ENCODE results near the gene CHCHD2. TPM values are rescaled to one million over a fixed set of nuclear protein-coding genes. Genes with fewer than 3 reads are reported as not detected.
"Not testable (repeated sequence)": the region's sequence is repeated elsewhere in the genome, so short reads cannot be mapped to it uniquely, and the experiment has no call there.

The CHCHD2 gene
- total and polyA plus RNA-seq, 4 experiments from 2014 or later, result 147 to 526 (median 330) TPM

GRCh38 chr7:56077681-56078080, 28.6 kb downstream of the CHCHD2 start:
- Histone ChIP-seq H3K36me3 (ENCODE audit: insufficient read depth, low read length) (peaks cover 14% of the 10 kb centered on the region), H3K27me3 (ENCODE audit: insufficient read depth, low read length) (no peaks in the 10 kb centered on the region), H3K27ac (ENCODE audit: low read depth, low read length) (no peak overlapping the region), H3K4me1 (ENCODE audit: insufficient read depth, low read length) (no peaks in the 10 kb centered on the region), H3K4me3 (ENCODE audit: low read length in 2 of 2) (no peak overlapping the region), H3K9me3 (ENCODE audit: control insufficient read depth in 1 of 2, low read length in 2 of 2) (no peaks in the 10 kb centered on the region)
- H3K36me3 Mint-ChIP-seq, result peaks cover 19 to 46% of the 10 kb centered on the region in 2 donors
- no peaks in the 10 kb centered on the region for H3K9me3 Mint-ChIP-seq
- peaks cover 3 to 6% (median 6%) of the 10 kb centered on the region in 4 donors for H3K4me1 Mint-ChIP-seq
- no peak for DNase-seq
- ChIA-PET CTCF (ENCODE audit: partially characterized antibody) (interaction anchor here (0.6 to 12.0 kb wide), 3 partner anchors 11 to 72 kb away, joined by 3 to 240 read pairs (median 4); partner anchors contain the start of gene SUMF2), POLR2A (ENCODE audit: partially characterized antibody) (interaction anchor here (1.7 kb wide), 1 partner anchor 13 kb away, joined by 5 read pairs; the partner anchor contains the start of gene SUMF2)
- H3K27ac Mint-ChIP-seq, result no peak overlapping the region
- H3K27me3 Mint-ChIP-seq, result no peaks in the 10 kb centered on the region
- intact Hi-C loops (cut with micrococcal nuclease), result no loop called here
- no peak overlapping the region for H3K4me3 Mint-ChIP-seq

GRCh38 chr7:56074371-56074791, 31.9 kb downstream of the CHCHD2 start:
- DNase-seq, result peak; percentile 50 to 71 (median 56)
- Histone ChIP-seq H3K4me1 (ENCODE audit: insufficient read depth, low read length) (no peaks in the 10 kb centered on the region), H3K27me3 (ENCODE audit: insufficient read depth, low read length) (no peaks in the 10 kb centered on the region), H3K9me3 (ENCODE audit: control insufficient read depth in 1 of 2, low read length in 2 of 2) (no peaks in the 10 kb centered on the region), H3K36me3 (ENCODE audit: insufficient read depth, low read length) (peaks cover 18% of the 10 kb centered on the region), H3K4me3 (ENCODE audit: low read length in 2 of 2) (no peak overlapping the region), H3K27ac (ENCODE audit: low read depth, low read length) (no peak overlapping the region)
- no peaks in the 10 kb centered on the region for H3K27me3 Mint-ChIP-seq
- H3K36me3 Mint-ChIP-seq, result peaks cover 19 to 34% of the 10 kb centered on the region in 2 donors
- H3K27ac Mint-ChIP-seq, result peak overlapping the region in 6 of 7 donors; percentile 6 to 86 (median 72)
- ChIA-PET CTCF (ENCODE audit: partially characterized antibody) (interaction anchor here (0.6 to 12.0 kb wide), 30 partner anchors 9 to 572 kb away, joined by 3 to 240 read pairs (median 6); partner anchors contain the start of genes CHCHD2, NIPSNAP2, PHKG1 and PSPH), POLR2A (ENCODE audit: partially characterized antibody) (interaction anchor here (1.0 to 3.6 kb wide), 2 partner anchors 10 to 433 kb away, joined by 3 to 22 read pairs; partner anchors contain the start of gene SUMF2)
- intact Hi-C loops (cut with micrococcal nuclease), result loop anchor here (1.0 kb wide), 2 partner anchors 69 to 433 kb away; no protein-coding TSS in a partner anchor
- H3K4me3 Mint-ChIP-seq, result no peak overlapping the region
- H3K4me1 Mint-ChIP-seq, result peaks cover 3 to 6% (median 6%) of the 10 kb centered on the region in 4 donors
- H3K9me3 Mint-ChIP-seq, result no peaks in the 10 kb centered on the region

- H3K27me3 ChIP-seq (ENCODE audit: insufficient read depth, low read length); H3K27me3 Mint-ChIP-seq; H3K9me3 Mint-ChIP-seq; H3K4me3 ChIP-seq (ENCODE audit: low read length in 2 of 2); intact Hi-C loops (cut with micrococcal nuclease); H3K9me3 ChIP-seq (ENCODE audit: control insufficient read depth in 1 of 2, low read length in 2 of 2); H3K27ac ChIP-seq (ENCODE audit: low read depth, low read length); DNase-seq: not testable (repeated sequence)
- Histone ChIP-seq H3K36me3 (ENCODE audit: insufficient read depth, low read length) (peaks cover 14% of the 10 kb centered on the region), H3K4me1 (ENCODE audit: insufficient read depth, low read length) (peaks cover 22% of the 10 kb centered on the region)
- Mint-ChIP-seq H3K27ac (peak overlapping the region in 1 of 7 donors; percentile 63), H3K4me3 (peak overlapping the region in 1 of 8 donors; percentile 73), H3K36me3 (peaks cover 24 to 48% of the 10 kb centered on the region in 2 donors), H3K4me1 (peaks cover 21 to 39% (median 28%) of the 10 kb centered on the region in 4 donors)
- CTCF ChIA-PET (ENCODE audit: partially characterized antibody), result interaction anchor here (0.7 to 3.2 kb wide), 3 partner anchors 8 to 13 kb away, joined by 3 to 40 read pairs (median 4); no protein-coding TSS in a partner anchor
- POLR2A ChIA-PET (ENCODE audit: partially characterized antibody), result interaction anchor here (1.8 to 5.4 kb wide), 2 partner anchors 13 to 40 kb away, joined by 4 to 87 read pairs; partner anchors contain the start of genes CCT6A, CHCHD2 and PSPH
Measured at GRCh38 chr7:56066376-56066775, 39.9 kb downstream of the CHCHD2 start.

- Mint-ChIP-seq H3K36me3 (peaks cover 22 to 58% of the 10 kb centered on the region in 2 donors), H3K4me3 (peak within 1 kb of the TSS; percentile 89 to 95 (median 94)), H3K27ac (peak within 1 kb of the TSS; percentile 90 to 98 (median 95)), H3K4me1 (peaks cover 21 to 38% (median 28%) of the 10 kb centered on the region in 4 donors), H3K27me3 (no peaks in the 10 kb centered on the region), H3K9me3 (peaks cover 0 to 2% (median 0%) of the 10 kb centered on the region in 8 donors)
- H3K9me3 ChIP-seq (ENCODE audit: control insufficient read depth in 1 of 2, low read length in 2 of 2), result no peaks in the 10 kb centered on the region
- peak; percentile 88 to 95 (median 92) for DNase-seq
- peaks cover 22% of the 10 kb centered on the region for H3K4me1 ChIP-seq (ENCODE audit: insufficient read depth, low read length)
- POLR2A ChIA-PET (ENCODE audit: partially characterized antibody), result interaction anchor here (0.7 to 5.4 kb wide), 12 partner anchors 10 to 1305 kb away, joined by 3 to 87 read pairs (median 5); partner anchors contain the start of genes CCT6A, CHCHD2, PSPH and SEC61G
- no peaks in the 10 kb centered on the region for H3K27me3 ChIP-seq (ENCODE audit: insufficient read depth, low read length)
- peak within 1 kb of the TSS; percentile 72 for H3K27ac ChIP-seq (ENCODE audit: low read depth, low read length)
- CTCF ChIA-PET (ENCODE audit: partially characterized antibody), result interaction anchor here (0.7 to 3.2 kb wide), 7 partner anchors 8 to 689 kb away, joined by 3 to 40 read pairs (median 5); partner anchors contain the start of genes CCT6A and PSPH
- intact Hi-C loops (cut with micrococcal nuclease), result loop anchor here (1.0 kb wide), 2 partner anchors 13 to 42 kb away; partner anchors contain the start of genes CCT6A, CHCHD2 and PSPH
- peak within 1 kb of the TSS; percentile 81 to 97 for H3K4me3 ChIP-seq (ENCODE audit: low read length in 2 of 2)
- H3K36me3 ChIP-seq (ENCODE audit: insufficient read depth, low read length), result peaks cover 26% of the 10 kb centered on the region
Measured at GRCh38 chr7:56063882-56064625, 42.2 kb downstream of the CHCHD2 start, which contains the start of gene SUMF2. SUMF2 (plus strand) TSS chr7:56064286; CDS start chr7:56064312, 26 bp downstream.

GRCh38 chr7:56063500-56063881, 42.8 kb downstream of the CHCHD2 start:
- H3K4me3 ChIP-seq (ENCODE audit: low read length in 2 of 2), result peak overlapping the region in 1 of 2 donors; percentile 97
- H3K9me3 ChIP-seq (ENCODE audit: control insufficient read depth in 1 of 2, low read length in 2 of 2), result no peaks in the 10 kb centered on the region
- peaks cover 21 to 35% (median 27%) of the 10 kb centered on the region in 4 donors for H3K4me1 Mint-ChIP-seq
- CTCF ChIA-PET (ENCODE audit: partially characterized antibody), result interaction anchor here (1.1 to 3.2 kb wide), 4 partner anchors 10 to 100 kb away, joined by 4 to 40 read pairs (median 4); partner anchors contain the start of gene NIPSNAP2
- peaks cover 25% of the 10 kb centered on the region for H3K36me3 ChIP-seq (ENCODE audit: insufficient read depth, low read length)
- no peaks in the 10 kb centered on the region for H3K27me3 ChIP-seq (ENCODE audit: insufficient read depth, low read length)
- no peaks in the 10 kb centered on the region for H3K27me3 Mint-ChIP-seq
- POLR2A ChIA-PET (ENCODE audit: partially characterized antibody), result interaction anchor here (0.7 to 5.4 kb wide), 4 partner anchors 10 to 492 kb away, joined by 3 to 87 read pairs (median 12); partner anchors contain the start of genes CCT6A and PSPH
- intact Hi-C loops (cut with micrococcal nuclease), result no loop called here
- H3K4me3 Mint-ChIP-seq, result peak overlapping the region; percentile 89 to 95 (median 94)
- peak overlapping the region; percentile 90 to 98 (median 95) for H3K27ac Mint-ChIP-seq
- peaks cover 25 to 60% of the 10 kb centered on the region in 2 donors for H3K36me3 Mint-ChIP-seq
- H3K4me1 ChIP-seq (ENCODE audit: insufficient read depth, low read length), result peaks cover 22% of the 10 kb centered on the region
- no peak for DNase-seq
- peak overlapping the region; percentile 72 for H3K27ac ChIP-seq (ENCODE audit: low read depth, low read length)
- peaks cover 0 to 2% (median 0%) of the 10 kb centered on the region in 8 donors for H3K9me3 Mint-ChIP-seq

GRCh38 chr7:56062382-56062781, 43.9 kb downstream of the CHCHD2 start:
- Mint-ChIP-seq H3K9me3 (peaks cover 0 to 2% (median 0%) of the 10 kb centered on the region in 8 donors), H3K4me3 (peak overlapping the region in 4 of 8 donors; percentile 3 to 58 (median 22)), H3K4me1 (peaks cover 21 to 35% (median 27%) of the 10 kb centered on the region in 4 donors), H3K27ac (peak overlapping the region in 5 of 7 donors; percentile 10 to 92 (median 77)), H3K36me3 (peaks cover 31 to 68% of the 10 kb centered on the region in 2 donors), H3K27me3 (no peaks in the 10 kb centered on the region)
- H3K9me3 ChIP-seq (ENCODE audit: control insufficient read depth in 1 of 2, low read length in 2 of 2), result no peaks in the 10 kb centered on the region
- H3K4me1 ChIP-seq (ENCODE audit: insufficient read depth, low read length), result peaks cover 22% of the 10 kb centered on the region
- H3K27me3 ChIP-seq (ENCODE audit: insufficient read depth, low read length), result no peaks in the 10 kb centered on the region
- peaks cover 35% of the 10 kb centered on the region for H3K36me3 ChIP-seq (ENCODE audit: insufficient read depth, low read length)
- DNase-seq, result no peak
- intact Hi-C loops (cut with micrococcal nuclease), result no loop called here
- H3K27ac ChIP-seq (ENCODE audit: low read depth, low read length), result no peak overlapping the region
- CTCF ChIA-PET (ENCODE audit: partially characterized antibody), result interaction anchor here (1.1 to 1.4 kb wide), 4 partner anchors 9 to 98 kb away, joined by 3 to 4 read pairs (median 4); partner anchors contain the start of gene NIPSNAP2
- POLR2A ChIA-PET (ENCODE audit: partially characterized antibody), result interaction anchor here (1.2 to 5.4 kb wide), 2 partner anchors 9 to 29 kb away, joined by 6 to 87 read pairs; partner anchors contain the start of genes CCT6A and PSPH
- H3K4me3 ChIP-seq (ENCODE audit: low read length in 2 of 2), result no peak overlapping the region

Measured in CD4-positive, alpha-beta memory T cell (primary cell).